Tibial artery (tissue), 4 donors: Measurements from ENCODE around the gene LRRC3.

ENCODE experiments used
- DNase-seq, 2 donors: peaks; one replicate each; pipeline ENCODE4 v3.0.0-alpha.2; 2019
- H3K27ac ChIP-seq, 2 donors: fragments of 200-600 bp; sonication (generic) in 1 of 2; 1 replicate in 1 of 2; 2 replicates in 1 of 2; pipeline ENCODE4 v1.5.1; 2018 to 2019; ENCODE audit warnings: mild to moderate bottlenecking in 1 of 2
- H3K27me3 ChIP-seq, 2 donors: fragments of 200-600 bp; sonication (generic) in 1 of 2; one replicate each; pipeline versions ENCODE4 v1.5.1 to v1.6.0; 2016 to 2019
- H3K36me3 ChIP-seq, 3 donors: fragments of 200-600 bp; sonication (generic) in 2 of 3; one replicate each; pipeline ENCODE4 v1.5.1; 2016 to 2019; ENCODE audit warnings: mild to moderate bottlenecking in 2 of 3
- H3K4me1 ChIP-seq, 4 donors: fragments of 200-600 bp; sonication (generic) in 2 of 4; 1 replicate in 3 of 4; 2 replicates in 1 of 4; pipeline ENCODE4 v1.5.1; 2016 to 2019
- H3K4me3 ChIP-seq, 2 donors: fragments of 200-600 bp; sonication (generic) in 1 of 2; 1 replicate in 1 of 2; 2 replicates in 1 of 2; pipeline ENCODE4 v1.5.1; 2018 to 2019; ENCODE audit warnings: mild to moderate bottlenecking in 2 of 2
- H3K9me3 ChIP-seq, 3 donors: fragments of 200-600 bp; sonication (generic) in 1 of 3; one replicate each; pipeline ENCODE4 v1.5.1; 2016 to 2019
- intact Hi-C: fragments of 100-400 bp; cut with DNase I; formaldehyde crosslinking; loops from one replicate; pipeline ENCODE4 v1.15.0; 2023; ENCODE audit warnings: low total_unique reads
- TF ChIP-seq, protein P1 (sequence below), 2 experiments: fragments of 200-600 bp in 1 of 2; fragments of 450-650 bp in 1 of 2; IDR thresholded peaks; one replicate each; pipeline ENCODE4 v1.5.1; 2017 to 2019; ENCODE audit warnings: antibody characterized with exemption in 2 of 2, mild to moderate bottlenecking in 1 of 2, moderate library complexity in 1 of 2

The LRRC3 gene

DNA sequence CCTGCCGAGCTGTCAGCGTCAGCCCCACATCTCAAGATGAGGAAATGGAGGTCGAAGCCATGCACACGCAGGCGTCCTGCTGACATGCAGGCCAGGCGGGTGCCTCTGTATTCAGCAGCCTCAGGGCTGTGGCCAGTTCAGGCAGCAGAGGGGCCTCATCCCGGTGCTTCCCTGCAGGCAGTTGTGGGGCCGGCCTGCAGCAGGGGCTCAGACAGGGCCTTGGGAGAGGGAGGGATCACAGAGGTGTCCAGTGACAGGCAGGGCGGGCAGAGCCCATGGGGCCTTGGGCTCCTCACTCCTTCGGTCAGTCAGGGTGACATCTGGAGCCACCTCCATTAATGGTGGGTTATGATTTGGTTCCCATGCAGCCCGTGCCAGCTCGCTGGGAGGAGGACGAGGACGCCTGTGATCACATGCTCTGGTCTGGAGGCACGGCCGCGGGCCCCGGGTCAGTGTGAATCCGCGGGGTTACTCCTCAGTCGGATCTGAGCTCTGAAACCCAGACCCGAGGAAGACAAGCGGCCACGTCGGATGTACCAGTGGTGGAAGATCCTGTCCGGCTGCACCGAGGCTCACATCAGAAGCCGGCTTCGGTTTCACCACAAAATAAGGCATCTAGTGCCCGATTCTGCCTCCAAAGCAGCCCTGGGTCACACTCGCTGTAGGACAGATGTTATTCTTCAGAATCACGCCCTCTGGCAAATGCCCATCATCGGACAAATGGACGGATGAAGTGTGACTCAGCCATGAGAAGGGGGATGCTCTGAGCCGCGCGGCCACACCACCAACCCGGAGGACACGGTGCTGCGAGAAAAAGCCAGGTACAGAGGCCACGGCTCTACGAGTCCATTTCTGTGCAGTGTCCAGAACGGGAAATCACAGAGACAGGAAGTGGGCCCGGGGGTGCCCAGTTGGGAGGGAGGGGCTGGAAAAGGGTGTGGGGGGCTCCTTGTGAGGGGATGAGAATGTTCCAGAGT is 51.3 kb downstream of the LRRC3 start:
- TF ChIP-seq, protein P1, sequence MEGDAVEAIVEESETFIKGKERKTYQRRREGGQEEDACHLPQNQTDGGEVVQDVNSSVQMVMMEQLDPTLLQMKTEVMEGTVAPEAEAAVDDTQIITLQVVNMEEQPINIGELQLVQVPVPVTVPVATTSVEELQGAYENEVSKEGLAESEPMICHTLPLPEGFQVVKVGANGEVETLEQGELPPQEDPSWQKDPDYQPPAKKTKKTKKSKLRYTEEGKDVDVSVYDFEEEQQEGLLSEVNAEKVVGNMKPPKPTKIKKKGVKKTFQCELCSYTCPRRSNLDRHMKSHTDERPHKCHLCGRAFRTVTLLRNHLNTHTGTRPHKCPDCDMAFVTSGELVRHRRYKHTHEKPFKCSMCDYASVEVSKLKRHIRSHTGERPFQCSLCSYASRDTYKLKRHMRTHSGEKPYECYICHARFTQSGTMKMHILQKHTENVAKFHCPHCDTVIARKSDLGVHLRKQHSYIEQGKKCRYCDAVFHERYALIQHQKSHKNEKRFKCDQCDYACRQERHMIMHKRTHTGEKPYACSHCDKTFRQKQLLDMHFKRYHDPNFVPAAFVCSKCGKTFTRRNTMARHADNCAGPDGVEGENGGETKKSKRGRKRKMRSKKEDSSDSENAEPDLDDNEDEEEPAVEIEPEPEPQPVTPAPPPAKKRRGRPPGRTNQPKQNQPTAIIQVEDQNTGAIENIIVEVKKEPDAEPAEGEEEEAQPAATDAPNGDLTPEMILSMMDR (IDR thresholded peaks at IDR 0.05): no peak
- Histone ChIP-seq H3K4me1 (peaks cover 0 to 5% (median 2%) of the 10 kb centered on the region in 4 donors), H3K36me3 (no peaks in the 10 kb centered on the region), H3K27ac (no peak overlapping the region), H3K27me3 (peaks cover 0 to 64% of the 10 kb centered on the region in 2 donors), H3K4me3 (no peak overlapping the region), H3K9me3 (no peaks in the 10 kb centered on the region)
- DNase-seq: no peak
- intact Hi-C loops: no loop called here

DNA sequence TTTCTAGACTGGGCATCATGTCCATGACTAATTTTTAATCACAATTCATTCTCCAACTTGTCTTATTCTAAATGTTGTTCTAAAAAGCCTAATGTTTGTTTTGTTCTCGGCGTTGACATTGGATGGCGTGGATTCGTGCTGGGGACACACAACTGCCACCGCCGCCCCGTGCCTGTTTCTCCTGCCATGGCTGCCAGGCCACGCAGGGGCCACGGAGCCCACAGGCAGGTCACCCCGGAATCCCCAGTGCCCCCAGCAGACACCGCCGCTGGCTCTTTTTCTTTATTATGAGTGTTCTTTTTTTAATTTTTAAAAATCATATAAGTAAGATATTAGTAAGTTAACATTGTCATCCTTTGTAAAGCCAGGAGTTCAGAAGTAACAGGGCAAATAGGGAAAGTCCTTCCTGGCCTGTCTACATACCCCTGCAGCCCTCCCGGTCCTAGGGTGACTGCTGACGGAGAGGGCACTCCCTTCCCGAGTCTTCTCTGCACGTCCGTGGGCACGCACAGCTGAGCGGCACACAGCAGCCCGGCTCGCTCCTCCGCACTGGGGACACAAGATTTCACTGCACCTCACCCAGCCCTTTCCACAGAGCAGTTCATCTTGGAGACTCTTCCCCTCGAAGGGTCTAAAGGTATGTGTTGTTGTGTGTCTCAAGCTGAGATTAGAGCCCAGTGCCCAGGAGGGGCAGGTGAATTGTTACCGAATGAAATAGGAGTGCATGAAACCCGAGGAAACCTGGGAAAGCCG is 52.5 kb downstream of the LRRC3 start:
- peaks cover 0 to 62% of the 10 kb centered on the region in 2 donors for H3K27me3 ChIP-seq
- no peaks in the 10 kb centered on the region for H3K36me3 ChIP-seq
- H3K4me1 ChIP-seq: peaks cover 0 to 5% (median 2%) of the 10 kb centered on the region in 4 donors
- TF ChIP-seq, protein P1 (IDR thresholded peaks at IDR 0.05): no peak
- no peaks in the 10 kb centered on the region for H3K9me3 ChIP-seq
- no peak overlapping the region for H3K27ac ChIP-seq
- H3K4me3 ChIP-seq: no peak overlapping the region
- intact Hi-C loops: no loop called here
- DNase-seq: no peak

DNA sequence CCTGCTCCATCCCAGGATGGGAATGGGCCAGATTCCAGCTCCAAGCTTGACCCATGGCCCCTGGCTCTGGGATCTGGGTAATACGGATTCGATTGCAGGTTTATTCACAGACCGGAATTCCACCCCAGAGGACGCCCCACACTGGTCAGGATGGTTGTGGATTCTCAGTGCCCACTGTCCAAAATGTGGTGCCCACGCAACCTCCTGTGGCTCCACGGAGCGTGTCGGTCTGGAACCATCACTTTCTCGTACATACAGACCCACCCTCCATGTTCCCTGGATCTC is 53.1 kb downstream of the LRRC3 start:
- Histone ChIP-seq H3K4me1 (peaks cover 0 to 5% (median 2%) of the 10 kb centered on the region in 4 donors), H3K4me3 (no peak overlapping the region), H3K27me3 (peaks cover 0 to 58% of the 10 kb centered on the region in 2 donors), H3K27ac (no peak overlapping the region), H3K9me3 (no peaks in the 10 kb centered on the region), H3K36me3 (no peaks in the 10 kb centered on the region)
- no peak for DNase-seq
- intact Hi-C loops: no loop called here
- TF ChIP-seq, protein P1 (IDR thresholded peaks at IDR 0.05): no peak

DNA sequence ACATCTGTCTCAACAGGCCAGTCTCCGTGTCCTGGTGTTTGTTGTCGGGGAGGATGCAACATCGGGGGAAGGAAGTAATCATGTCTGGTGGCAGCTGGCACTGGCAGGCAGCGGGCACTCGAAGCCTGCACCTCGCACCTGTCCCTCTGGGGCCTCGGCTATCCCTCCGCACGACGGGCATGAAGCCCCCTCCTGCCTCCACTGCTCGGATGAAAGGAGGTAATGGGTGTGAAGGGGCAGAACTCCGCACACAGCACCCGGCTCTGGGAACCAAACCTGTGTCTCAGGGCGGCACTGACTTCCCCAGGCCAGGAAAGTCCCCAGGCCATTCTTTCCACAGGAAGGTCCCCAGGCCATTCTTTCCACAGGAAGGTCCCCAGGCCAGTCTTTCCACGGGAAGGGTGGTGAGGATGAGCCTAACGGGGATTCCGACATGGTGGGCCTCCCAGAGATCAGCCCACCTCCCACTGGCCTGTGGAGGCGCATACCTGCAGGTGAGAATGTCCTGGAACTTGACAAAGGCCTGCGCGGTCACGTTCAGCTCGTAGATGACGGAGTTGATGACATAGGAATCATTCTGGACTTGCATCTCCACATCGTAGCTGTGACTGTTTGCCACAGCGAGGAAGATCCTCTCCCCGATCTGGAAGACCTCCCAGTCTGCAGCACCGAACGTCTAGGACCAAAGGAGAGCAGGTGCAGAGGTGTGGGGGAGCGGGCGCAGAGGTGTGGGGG is 53.6 kb downstream of the LRRC3 start:
- intact Hi-C loops: no loop called here
- DNase-seq: no peak
- no peaks in the 10 kb centered on the region for H3K36me3 ChIP-seq
- TF ChIP-seq, protein P1 (IDR thresholded peaks at IDR 0.05): no peak
- no peak overlapping the region for H3K4me3 ChIP-seq
- no peaks in the 10 kb centered on the region for H3K9me3 ChIP-seq
- H3K27me3 ChIP-seq: peaks cover 0 to 56% of the 10 kb centered on the region in 2 donors
- no peak overlapping the region for H3K27ac ChIP-seq
- H3K4me1 ChIP-seq: peaks cover 0 to 5% (median 2%) of the 10 kb centered on the region in 4 donors

DNA sequence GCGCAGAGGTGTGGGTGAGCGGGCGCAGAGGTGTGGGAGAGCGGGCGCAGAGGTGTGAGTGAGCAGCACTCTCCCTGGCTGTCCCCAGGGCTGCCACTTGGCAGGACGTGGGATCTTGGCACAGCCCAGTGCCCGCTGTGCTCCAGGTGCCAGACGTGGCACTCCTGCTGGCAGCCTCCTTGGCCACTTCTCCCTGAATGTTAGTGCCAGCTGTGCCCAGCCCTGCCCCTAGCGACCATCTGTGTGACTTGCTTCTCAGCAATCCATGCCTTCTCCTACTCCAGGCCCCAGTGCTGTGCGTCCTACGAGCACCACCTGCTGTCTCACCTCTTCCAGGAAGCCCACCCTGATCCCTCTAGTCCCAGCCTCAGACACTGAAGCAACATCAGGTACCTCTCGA is 54.2 kb downstream of the LRRC3 start:
- H3K27ac ChIP-seq: no peak overlapping the region
- peaks cover 0 to 55% of the 10 kb centered on the region in 2 donors for H3K27me3 ChIP-seq
- H3K4me1 ChIP-seq: peaks cover 0 to 5% (median 2%) of the 10 kb centered on the region in 4 donors
- intact Hi-C loops: no loop called here
- DNase-seq: no peak
- no peaks in the 10 kb centered on the region for H3K36me3 ChIP-seq
- no peak overlapping the region for H3K4me3 ChIP-seq
- TF ChIP-seq, protein P1 (IDR thresholded peaks at IDR 0.05): no peak
- H3K9me3 ChIP-seq: no peaks in the 10 kb centered on the region
